HepG2 (cell line): ENCODE results near the gene IFT43. TPM values are rescaled to one million over a fixed set of nuclear protein-coding genes. Genes with fewer than 3 reads are reported as not detected.
A peak's percentile ranks its signal among the peaks of the same experiment; 100 is the strongest.

ENCODE experiments used
- ATAC-seq: fragments of 200-7000 bp; cut with Tn5 transposase; 3 replicates; pipeline ENCODE4 v1.9.1; 2020; ENCODE audit warnings: mild to moderate bottlenecking, moderate library complexity
- BruUV-seq: library from RNA; stranded (reverse); fragments of 400-500 nt; replicated peaks from 2 replicates; lab custom pipeline; 2021; lab: Mats Ljungman, UMichigan
- CTCF ChIA-PET: fragments of 300-600 bp; formaldehyde crosslinking; extraction: SDS; loops from one replicate; lab custom pipeline; 2021; ENCODE audit warnings: low total read pairs, inconsistent platforms, low intra/inter-chr PET ratio; lab: Yijun Ruan, JAX
- POLR2A ChIA-PET: fragments of 350-600 bp; sonication (Branson Sonifier 250); formaldehyde crosslinking; loops from one replicate; lab custom pipeline; 2020; ENCODE audit warnings: antibody characterized with exemption, inconsistent platforms; lab: Yijun Ruan, JAX
- DNase-seq: peaks from one replicate; pipeline ENCODE4 v3.0.0-alpha.2; 2015; ENCODE audit warnings: low spot score
- FAIRE-seq: peaks from 3 replicates; lab custom pipeline; 2011; peaks lifted over from hg19 to GRCh38; lab: Jason Lieb, UNC
- H2AFZ ChIP-seq: one replicate; pipeline ENCODE4 v1.6.1; 2011; ENCODE audit warnings: low read length, inconsistent platforms
- H3K27ac ChIP-seq: fragments of 300-600 bp; 3 replicates; pipeline ENCODE4 v1.8.0; 2011; ENCODE audit warnings: mixed run types, mild to moderate bottlenecking, mixed read lengths, low read length, inconsistent platforms; ENCODE audit not compliant: insufficient read depth; ENCODE audit errors: extremely low read length
- H3K27me3 ChIP-seq, 2 experiments: fragments of 200-600 bp in 1 of 2; 2 replicates in 1 of 2; 3 replicates in 1 of 2; pipeline versions ENCODE4 v1.6.0 to v1.8.0; 2011; ENCODE audit warnings: low read length in 2 of 2, mild to moderate bottlenecking in 2 of 2, moderate library complexity in 2 of 2, inconsistent platforms in 1 of 2; ENCODE audit not compliant: insufficient read depth in 2 of 2, control insufficient read depth in 1 of 2
- H3K36me3 ChIP-seq, 2 experiments: fragments of 200-600 bp in 1 of 2; replicated peaks in 1 of 2; 2 replicates in 1 of 2; 3 replicates in 1 of 2; pipeline versions ENCODE4 v1.5.1 to v1.8.0; 2011; ENCODE audit warnings: low read length in 2 of 2, inconsistent platforms in 1 of 2; ENCODE audit not compliant: insufficient read depth in 2 of 2, control insufficient read depth in 1 of 2
- H3K4me1 ChIP-seq: 2 replicates; pipeline ENCODE4 v1.5.1; 2012; ENCODE audit warnings: low read length, inconsistent platforms; ENCODE audit not compliant: insufficient read depth
- H3K4me2 ChIP-seq: 2 replicates; pipeline ENCODE4 v1.6.0; 2011; ENCODE audit warnings: low read depth, low read length, inconsistent platforms
- H3K4me3 ChIP-seq, 3 experiments: fragments of 200-600 bp in 1 of 3; sonication (generic), shearing (Covaris generic) in 1 of 3; replicated peaks in 1 of 3; 2 replicates each; pipeline ENCODE4 v1.5.1; 2011 to 2016; ENCODE audit warnings: low read length in 3 of 3, inconsistent platforms in 2 of 3, low read depth in 2 of 3, mild to moderate bottlenecking in 2 of 3, control low read depth in 1 of 3, mixed read lengths in 1 of 3; ENCODE audit not compliant: insufficient read depth in 1 of 3
- H3K79me2 ChIP-seq: one replicate; pipeline ENCODE4 v1.6.1; 2011; ENCODE audit warnings: low read length, inconsistent platforms; ENCODE audit not compliant: insufficient read depth
- H3K9ac ChIP-seq: 2 replicates; pipeline ENCODE4 v1.6.0; 2011; ENCODE audit warnings: mild to moderate bottlenecking, low read depth, low read length, inconsistent platforms; ENCODE audit not compliant: insufficient read depth
- H3K9me3 ChIP-seq: 2 replicates; pipeline ENCODE4 v1.5.1; 2012; ENCODE audit warnings: mild to moderate bottlenecking, low read length
- H4K20me1 ChIP-seq: 2 replicates; pipeline ENCODE4 v1.6.0; 2011; ENCODE audit warnings: inconsistent platforms, mild to moderate bottlenecking, low read length, moderate library complexity; ENCODE audit not compliant: insufficient read depth
- ARID5B ChIP-seq: IDR thresholded peaks from 2 replicates; pipeline ENCODE4 v1.4.0; 2020; ENCODE audit warnings: mild to moderate bottlenecking, missing genetic modification reagents
- HHEX ChIP-seq: IDR thresholded peaks from 2 replicates; pipeline ENCODE4 v1.6.1; 2016; ENCODE audit warnings: control low read depth
- KDM5B ChIP-seq: sonication (generic); formaldehyde crosslinking; IDR thresholded peaks from 2 replicates; pipeline ENCODE4 v1.4.0; 2020; ENCODE audit warnings: missing genetic modification reagents, mild to moderate bottlenecking, borderline replicate concordance
- MYPOP ChIP-seq: sonication (generic); formaldehyde crosslinking; IDR thresholded peaks from 2 replicates; pipeline ENCODE4 v1.8.1; 2023; ENCODE audit warnings: mild to moderate bottlenecking, moderate library complexity, missing genetic modification reagents
- STAG1 ChIP-seq: sonication (generic); formaldehyde crosslinking; IDR thresholded peaks from 2 replicates; pipeline ENCODE4 v1.4.0; 2020; ENCODE audit warnings: missing genetic modification reagents
- STAT6 ChIP-seq: sonication (generic); formaldehyde crosslinking; IDR thresholded peaks from 2 replicates; pipeline ENCODE4 v1.4.0; 2020; ENCODE audit warnings: missing genetic modification reagents, mild to moderate bottlenecking, borderline replicate concordance
- TEF ChIP-seq: sonication (generic); formaldehyde crosslinking; IDR thresholded peaks from 2 replicates; pipeline ENCODE4 v1.5.0; 2020; ENCODE audit warnings: missing genetic modification reagents
- ZFP36L1 ChIP-seq: sonication (generic); formaldehyde crosslinking; IDR thresholded peaks from 2 replicates; pipeline ENCODE4 v1.8.0; 2022; ENCODE audit warnings: mild to moderate bottlenecking, missing genetic modification reagents, moderate library complexity
- ZNF331 ChIP-seq: sonication (generic); formaldehyde crosslinking; IDR thresholded peaks from 2 replicates; pipeline ENCODE4 v1.4.0; 2020; ENCODE audit warnings: missing genetic modification reagents
- ZNF556 ChIP-seq: sonication (generic); formaldehyde crosslinking; IDR thresholded peaks from 2 replicates; pipeline ENCODE4 v1.4.0; 2020; ENCODE audit warnings: mild to moderate bottlenecking, missing genetic modification reagents, borderline replicate concordance
- ZNF773 ChIP-seq: sonication (generic); formaldehyde crosslinking; IDR thresholded peaks from 2 replicates; pipeline ENCODE4 v1.4.0; 2020; ENCODE audit warnings: missing genetic modification reagents, borderline replicate concordance
- ZNF879 ChIP-seq: sonication (generic); formaldehyde crosslinking; IDR thresholded peaks from 2 replicates; pipeline ENCODE4 v1.8.1; 2023; ENCODE audit warnings: missing genetic modification reagents
- WGBS: methylation state at CpG from one replicate; pipeline ENCODE4 v1.1.6; 2017; ENCODE audit warnings: low lambda C conversion rate; 5-methylcytosine and 5-hydroxymethylcytosine counted together
- in situ Hi-C: cut with HindIII; loops from 2 replicates; pipeline ENCODE4 v1.10.0; 2017; ENCODE audit warnings: low pct_unique_long_range_greater_than_20kb; ENCODE audit not compliant: extremely low pct_ligation_motif_present
- intact Hi-C: fragments of 100-400 bp; cut with micrococcal nuclease; formaldehyde crosslinking; loops from one replicate; pipeline ENCODE4 v1.10.0; 2022; ENCODE audit not compliant: unreplicated experiment
- polyA plus RNA-seq, 8 experiments: library from polyadenylated mRNA; depleted of rRNA in 3 of 8; stranded (reverse) in 7 of 8; unstranded in 1 of 8; fragments of >200 nt; fragmentation: Illumina TruSeq in 4 of 8; extraction: Trizol in 4 of 8; gene quantifications; 2 replicates each; pipeline versions ENCODE4 v1.2.1 to v1.2.3, GENCODE V29; 2011 to 2016; ENCODE audit warnings: low read depth in 4 of 8, missing spikeins in 1 of 8, mixed read lengths in 1 of 8; ENCODE audit not compliant: insufficient read depth in 1 of 8
- total RNA-seq, 5 experiments: library from RNA; depleted of rRNA; stranded (reverse); fragments of >200 nt; fragmentation: Illumina TruSeq; extraction: Trizol; gene quantifications; 2 replicates each; pipeline ENCODE4 v1.2.3, GENCODE V29; 2016; ENCODE audit warnings: low read depth in 1 of 5

The IFT43 gene
- total and polyA plus RNA-seq, 2 of the 13 experiments (the other 11 are each of a cell fraction or from before 2014, with no cell fraction given), result 0.15 to 0.55 TPM

- CTCF ChIA-PET, result no interaction called here
- Histone ChIP-seq H3K36me3 (no peaks in the 10 kb centered on the region), H3K9ac (no peak overlapping the region), H3K4me1 (0 out of 2 replicates have a peak, but pooled peaks cover 4% of the 10 kb centered on the region), H3K9me3 (no peaks in the 10 kb centered on the region), H3K79me2 (no peaks in the 10 kb centered on the region), H3K4me3 (no peak overlapping the region), H3K27me3 (peaks cover 2 to 32% of the 10 kb centered on the region in 2 experiments; a peak in 3 of 5 replicates), H2AFZ (peak overlapping the region; percentile 28), H4K20me1 (no peaks in the 10 kb centered on the region), H3K27ac (no peak overlapping the region), H3K4me2 (peak overlapping the region; percentile 30; the same call in 1 of the 2 replicates)
- no TSS peak for BruUV-seq
- ATAC-seq, result peak; percentile 99
- DNase-seq, result peak; percentile 15
- FAIRE-seq, result no peak
- intact Hi-C loops, result no loop called here
- in situ Hi-C loops, result no loop called here
- WGBS, result 57% methylated on average over 9 of the region's 16 CpGs
- POLR2A ChIA-PET, result no interaction called here
- TF ChIP-seq KDM5B (CRISPR knock-in tag) (no peak), ZNF773 (CRISPR knock-in tag) (no peak), MYPOP (CRISPR knock-in tag) (no peak), HHEX (CRISPR knock-in tag) (no peak), TEF (CRISPR knock-in tag) (no peak), STAT6 (no peak), ZNF331 (no peak), ZNF556 (CRISPR knock-in tag) (no peak), STAG1 (CRISPR knock-in tag) (peak; percentile 55), ZNF879 (CRISPR knock-in tag) (no peak), ARID5B (CRISPR knock-in tag) (no peak), ZFP36L1 (CRISPR knock-in tag) (no peak)
Measured at GRCh38 chr14:76090616-76091391, 105.2 kb downstream of the IFT43 start.
